ENCODE data around the gene PODXL2. TPM values are rescaled to one million over a fixed set of nuclear protein-coding genes. Genes with fewer than 3 reads are reported as not detected.

Gene PODXL2
- total and polyA plus RNA-seq, 2 experiments from 2014 or later: 18.4 to 57.6 TPM

DNA sequence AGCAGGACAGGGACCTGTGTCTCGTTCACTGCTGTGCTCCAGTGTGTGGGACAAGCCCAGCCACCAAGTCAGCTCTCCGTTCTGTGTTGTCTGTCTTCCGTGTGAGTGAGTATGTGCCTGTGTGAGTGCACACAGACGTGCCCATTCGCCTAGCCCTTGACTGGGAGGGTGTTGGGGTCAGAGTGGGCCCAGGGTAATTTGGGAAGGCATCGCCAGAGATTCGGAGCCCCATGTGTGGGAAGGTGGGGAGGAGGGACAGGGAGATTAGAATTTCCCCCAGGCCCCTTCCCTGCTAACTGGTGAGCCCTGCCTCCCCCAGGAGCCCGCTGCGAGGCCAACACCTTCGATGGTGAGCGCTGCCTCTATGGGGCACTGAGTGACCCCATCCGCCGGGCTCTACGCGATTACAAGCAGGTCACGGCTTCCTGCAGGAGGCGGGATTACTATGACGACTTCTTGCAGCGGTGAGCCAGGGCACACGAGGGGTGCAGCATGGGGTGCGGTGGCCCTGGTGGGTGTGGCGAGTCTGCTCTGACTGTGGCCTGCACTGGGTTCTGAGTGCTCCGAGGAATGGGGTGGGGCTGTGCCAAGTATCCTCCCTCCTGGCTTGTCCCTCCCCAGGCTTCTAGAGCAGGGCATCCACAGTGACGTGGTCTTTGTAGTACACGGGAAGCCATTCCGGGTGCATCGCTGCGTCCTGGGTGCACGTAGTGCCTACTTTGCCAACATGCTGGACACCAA, 46.8 kb downstream of the PODXL2 start (continued):
- TF ChIP-seq, protein P1, sequence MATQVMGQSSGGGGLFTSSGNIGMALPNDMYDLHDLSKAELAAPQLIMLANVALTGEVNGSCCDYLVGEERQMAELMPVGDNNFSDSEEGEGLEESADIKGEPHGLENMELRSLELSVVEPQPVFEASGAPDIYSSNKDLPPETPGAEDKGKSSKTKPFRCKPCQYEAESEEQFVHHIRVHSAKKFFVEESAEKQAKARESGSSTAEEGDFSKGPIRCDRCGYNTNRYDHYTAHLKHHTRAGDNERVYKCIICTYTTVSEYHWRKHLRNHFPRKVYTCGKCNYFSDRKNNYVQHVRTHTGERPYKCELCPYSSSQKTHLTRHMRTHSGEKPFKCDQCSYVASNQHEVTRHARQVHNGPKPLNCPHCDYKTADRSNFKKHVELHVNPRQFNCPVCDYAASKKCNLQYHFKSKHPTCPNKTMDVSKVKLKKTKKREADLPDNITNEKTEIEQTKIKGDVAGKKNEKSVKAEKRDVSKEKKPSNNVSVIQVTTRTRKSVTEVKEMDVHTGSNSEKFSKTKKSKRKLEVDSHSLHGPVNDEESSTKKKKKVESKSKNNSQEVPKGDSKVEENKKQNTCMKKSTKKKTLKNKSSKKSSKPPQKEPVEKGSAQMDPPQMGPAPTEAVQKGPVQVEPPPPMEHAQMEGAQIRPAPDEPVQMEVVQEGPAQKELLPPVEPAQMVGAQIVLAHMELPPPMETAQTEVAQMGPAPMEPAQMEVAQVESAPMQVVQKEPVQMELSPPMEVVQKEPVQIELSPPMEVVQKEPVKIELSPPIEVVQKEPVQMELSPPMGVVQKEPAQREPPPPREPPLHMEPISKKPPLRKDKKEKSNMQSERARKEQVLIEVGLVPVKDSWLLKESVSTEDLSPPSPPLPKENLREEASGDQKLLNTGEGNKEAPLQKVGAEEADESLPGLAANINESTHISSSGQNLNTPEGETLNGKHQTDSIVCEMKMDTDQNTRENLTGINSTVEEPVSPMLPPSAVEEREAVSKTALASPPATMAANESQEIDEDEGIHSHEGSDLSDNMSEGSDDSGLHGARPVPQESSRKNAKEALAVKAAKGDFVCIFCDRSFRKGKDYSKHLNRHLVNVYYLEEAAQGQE (IDR thresholded peaks at IDR 0.05; ENCODE audit: unreplicated experiment): no peak
- TF ChIP-seq POLR2AphosphoS5 (IDR thresholded peaks at IDR 0.05; ENCODE audit: low read depth): no peak
- TF ChIP-seq, protein P2, sequence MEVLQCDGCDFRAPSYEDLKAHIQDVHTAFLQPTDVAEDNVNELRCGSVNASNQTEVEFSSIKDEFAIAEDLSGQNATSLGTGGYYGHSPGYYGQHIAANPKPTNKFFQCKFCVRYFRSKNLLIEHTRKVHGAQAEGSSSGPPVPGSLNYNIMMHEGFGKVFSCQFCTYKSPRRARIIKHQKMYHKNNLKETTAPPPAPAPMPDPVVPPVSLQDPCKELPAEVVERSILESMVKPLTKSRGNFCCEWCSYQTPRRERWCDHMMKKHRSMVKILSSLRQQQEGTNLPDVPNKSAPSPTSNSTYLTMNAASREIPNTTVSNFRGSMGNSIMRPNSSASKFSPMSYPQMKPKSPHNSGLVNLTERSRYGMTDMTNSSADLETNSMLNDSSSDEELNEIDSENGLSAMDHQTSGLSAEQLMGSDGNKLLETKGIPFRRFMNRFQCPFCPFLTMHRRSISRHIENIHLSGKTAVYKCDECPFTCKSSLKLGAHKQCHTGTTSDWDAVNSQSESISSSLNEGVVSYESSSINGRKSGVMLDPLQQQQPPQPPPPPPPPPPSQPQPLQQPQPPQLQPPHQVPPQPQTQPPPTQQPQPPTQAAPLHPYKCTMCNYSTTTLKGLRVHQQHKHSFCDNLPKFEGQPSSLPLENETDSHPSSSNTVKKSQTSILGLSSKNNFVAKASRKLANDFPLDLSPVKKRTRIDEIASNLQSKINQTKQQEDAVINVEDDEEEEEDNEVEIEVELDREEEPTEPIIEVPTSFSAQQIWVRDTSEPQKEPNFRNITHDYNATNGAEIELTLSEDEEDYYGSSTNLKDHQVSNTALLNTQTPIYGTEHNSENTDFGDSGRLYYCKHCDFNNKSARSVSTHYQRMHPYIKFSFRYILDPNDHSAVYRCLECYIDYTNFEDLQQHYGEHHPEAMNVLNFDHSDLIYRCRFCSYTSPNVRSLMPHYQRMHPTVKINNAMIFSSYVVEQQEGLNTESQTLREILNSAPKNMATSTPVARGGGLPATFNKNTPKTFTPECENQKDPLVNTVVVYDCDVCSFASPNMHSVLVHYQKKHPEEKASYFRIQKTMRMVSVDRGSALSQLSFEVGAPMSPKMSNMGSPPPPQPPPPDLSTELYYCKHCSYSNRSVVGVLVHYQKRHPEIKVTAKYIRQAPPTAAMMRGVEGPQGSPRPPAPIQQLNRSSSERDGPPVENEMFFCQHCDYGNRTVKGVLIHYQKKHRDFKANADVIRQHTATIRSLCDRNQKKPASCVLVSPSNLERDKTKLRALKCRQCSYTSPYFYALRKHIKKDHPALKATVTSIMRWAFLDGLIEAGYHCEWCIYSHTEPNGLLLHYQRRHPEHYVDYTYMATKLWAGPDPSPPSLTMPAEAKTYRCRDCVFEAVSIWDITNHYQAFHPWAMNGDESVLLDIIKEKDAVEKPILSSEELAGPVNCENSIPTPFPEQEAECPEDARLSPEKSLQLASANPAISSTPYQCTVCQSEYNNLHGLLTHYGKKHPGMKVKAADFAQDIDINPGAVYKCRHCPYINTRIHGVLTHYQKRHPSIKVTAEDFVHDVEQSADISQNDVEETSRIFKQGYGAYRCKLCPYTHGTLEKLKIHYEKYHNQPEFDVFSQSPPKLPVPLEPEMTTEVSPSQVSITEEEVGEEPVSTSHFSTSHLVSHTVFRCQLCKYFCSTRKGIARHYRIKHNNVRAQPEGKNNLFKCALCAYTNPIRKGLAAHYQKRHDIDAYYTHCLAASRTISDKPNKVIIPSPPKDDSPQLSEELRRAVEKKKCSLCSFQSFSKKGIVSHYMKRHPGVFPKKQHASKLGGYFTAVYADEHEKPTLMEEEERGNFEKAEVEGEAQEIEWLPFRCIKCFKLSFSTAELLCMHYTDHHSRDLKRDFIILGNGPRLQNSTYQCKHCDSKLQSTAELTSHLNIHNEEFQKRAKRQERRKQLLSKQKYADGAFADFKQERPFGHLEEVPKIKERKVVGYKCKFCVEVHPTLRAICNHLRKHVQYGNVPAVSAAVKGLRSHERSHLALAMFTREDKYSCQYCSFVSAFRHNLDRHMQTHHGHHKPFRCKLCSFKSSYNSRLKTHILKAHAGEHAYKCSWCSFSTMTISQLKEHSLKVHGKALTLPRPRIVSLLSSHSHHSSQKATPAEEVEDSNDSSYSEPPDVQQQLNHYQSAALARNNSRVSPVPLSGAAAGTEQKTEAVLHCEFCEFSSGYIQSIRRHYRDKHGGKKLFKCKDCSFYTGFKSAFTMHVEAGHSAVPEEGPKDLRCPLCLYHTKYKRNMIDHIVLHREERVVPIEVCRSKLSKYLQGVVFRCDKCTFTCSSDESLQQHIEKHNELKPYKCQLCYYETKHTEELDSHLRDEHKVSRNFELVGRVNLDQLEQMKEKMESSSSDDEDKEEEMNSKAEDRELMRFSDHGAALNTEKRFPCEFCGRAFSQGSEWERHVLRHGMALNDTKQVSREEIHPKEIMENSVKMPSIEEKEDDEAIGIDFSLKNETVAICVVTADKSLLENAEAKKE (CRISPR knock-in tag; IDR thresholded peaks at IDR 0.05): no peak
- no peak for TF ChIP-seq EZH2 (IDR thresholded peaks at IDR 0.05; ENCODE audit: low read depth, unreplicated experiment)

DNA sequence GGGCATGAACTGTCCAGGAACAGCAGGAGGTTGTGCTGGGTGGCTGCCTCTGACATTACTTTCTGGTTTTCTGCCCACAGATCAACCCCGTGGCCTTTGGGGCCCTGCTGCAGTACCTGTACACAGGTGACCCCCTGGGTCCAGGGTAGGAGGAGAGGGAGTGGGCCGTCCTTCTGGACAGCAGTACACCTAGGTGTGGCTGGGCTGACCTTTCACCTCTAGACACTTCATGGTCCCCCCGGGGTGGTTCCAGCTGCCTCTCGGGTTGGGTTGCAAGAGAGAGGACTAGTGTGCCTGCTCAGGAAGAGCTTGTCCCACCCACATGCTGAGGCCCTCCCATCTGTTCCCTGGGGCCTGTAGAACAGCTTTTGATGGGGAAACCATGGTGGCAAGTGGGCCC, 47.5 kb downstream of the PODXL2 start:
- peaks cover 17% of the 10 kb centered on the region for H3K4me1 Mint-ChIP-seq
- H4K20me1 ChIP-seq (replicated peaks; ENCODE audit: insufficient read depth): no peaks in the 10 kb centered on the region
- H3K27me3 ChIP-seq (ENCODE audit: insufficient read depth): no peaks in the 10 kb centered on the region
- H3K4me1 ChIP-seq (ENCODE audit: insufficient read depth): peaks cover 5% of the 10 kb centered on the region; the same call in 1 of the 2 replicates
- no peaks in the 10 kb centered on the region; the same call in 2 of the 3 replicates for H3K36me3 Mint-ChIP-seq (ENCODE audit: low read depth)
- H3K9me3 Mint-ChIP-seq: peaks cover 5% of the 10 kb centered on the region; the same call in 2 of the 3 replicates
- peaks cover 11% of the 10 kb centered on the region for H3K27me3 Mint-ChIP-seq (ENCODE audit: insufficient read depth, low read depth, poor library complexity)
- H3K4me3 ChIP-seq: no peak overlapping the region
- H2AFZ ChIP-seq: no peak overlapping the region
- H3K4me2 ChIP-seq: no peak overlapping the region
- DNase-seq (ENCODE audit: low spot score) (no peak), ATAC-seq (no peak)
- H3F3A ChIP-seq (replicated peaks; ENCODE audit: low read depth): no peaks in the 10 kb centered on the region
- H3K9me2 ChIP-seq (ENCODE audit: insufficient read depth): no peaks in the 10 kb centered on the region
- no peak overlapping the region; the same call in 1 of the 2 replicates for H3K27ac Mint-ChIP-seq
- H3K36me3 ChIP-seq (ENCODE audit: insufficient read depth): no peaks in the 10 kb centered on the region
- no peaks in the 10 kb centered on the region for H3K79me2 ChIP-seq (replicated peaks; ENCODE audit: insufficient read depth)
- no peak overlapping the region for H3K27ac ChIP-seq (ENCODE audit: low read depth)
- no peak overlapping the region for H3K4me3 Mint-ChIP-seq
- TF ChIP-seq STAT1 (IDR thresholded peaks at IDR 0.05; ENCODE audit: unreplicated experiment) (no peak), CREB1 (CRISPR knock-in tag; IDR thresholded peaks at IDR 0.05; ENCODE audit: low read depth) (no peak), POLR2AphosphoS5 (IDR thresholded peaks at IDR 0.05; ENCODE audit: low read depth) (no peak), EZH2 (IDR thresholded peaks at IDR 0.05; ENCODE audit: low read depth, unreplicated experiment) (no peak)
- TF ChIP-seq, protein P3, sequence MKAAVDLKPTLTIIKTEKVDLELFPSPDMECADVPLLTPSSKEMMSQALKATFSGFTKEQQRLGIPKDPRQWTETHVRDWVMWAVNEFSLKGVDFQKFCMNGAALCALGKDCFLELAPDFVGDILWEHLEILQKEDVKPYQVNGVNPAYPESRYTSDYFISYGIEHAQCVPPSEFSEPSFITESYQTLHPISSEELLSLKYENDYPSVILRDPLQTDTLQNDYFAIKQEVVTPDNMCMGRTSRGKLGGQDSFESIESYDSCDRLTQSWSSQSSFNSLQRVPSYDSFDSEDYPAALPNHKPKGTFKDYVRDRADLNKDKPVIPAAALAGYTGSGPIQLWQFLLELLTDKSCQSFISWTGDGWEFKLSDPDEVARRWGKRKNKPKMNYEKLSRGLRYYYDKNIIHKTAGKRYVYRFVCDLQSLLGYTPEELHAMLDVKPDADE (IDR thresholded peaks at IDR 0.05): no peak
- TF ChIP-seq, protein P4, sequence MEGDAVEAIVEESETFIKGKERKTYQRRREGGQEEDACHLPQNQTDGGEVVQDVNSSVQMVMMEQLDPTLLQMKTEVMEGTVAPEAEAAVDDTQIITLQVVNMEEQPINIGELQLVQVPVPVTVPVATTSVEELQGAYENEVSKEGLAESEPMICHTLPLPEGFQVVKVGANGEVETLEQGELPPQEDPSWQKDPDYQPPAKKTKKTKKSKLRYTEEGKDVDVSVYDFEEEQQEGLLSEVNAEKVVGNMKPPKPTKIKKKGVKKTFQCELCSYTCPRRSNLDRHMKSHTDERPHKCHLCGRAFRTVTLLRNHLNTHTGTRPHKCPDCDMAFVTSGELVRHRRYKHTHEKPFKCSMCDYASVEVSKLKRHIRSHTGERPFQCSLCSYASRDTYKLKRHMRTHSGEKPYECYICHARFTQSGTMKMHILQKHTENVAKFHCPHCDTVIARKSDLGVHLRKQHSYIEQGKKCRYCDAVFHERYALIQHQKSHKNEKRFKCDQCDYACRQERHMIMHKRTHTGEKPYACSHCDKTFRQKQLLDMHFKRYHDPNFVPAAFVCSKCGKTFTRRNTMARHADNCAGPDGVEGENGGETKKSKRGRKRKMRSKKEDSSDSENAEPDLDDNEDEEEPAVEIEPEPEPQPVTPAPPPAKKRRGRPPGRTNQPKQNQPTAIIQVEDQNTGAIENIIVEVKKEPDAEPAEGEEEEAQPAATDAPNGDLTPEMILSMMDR (conservative IDR thresholded peaks at IDR 0.05; ENCODE audit: low read depth in 2 of 2): no peak
